T-helper 1 cell treated with Interleukin-12 subunit alpha and Interleukin-12 subunit beta and Interleukin-4 antibody, amounts not matched to agents 30 μg/mL and 1 μg/mL, for 36 hours (primary cell): Measurements from ENCODE around the gene IL17C.
A peak's percentile ranks its signal among the peaks of the same experiment; 100 is the strongest.

ENCODE experiments used
- H3K27ac Mint-ChIP-seq: one replicate; pipeline ENCODE4 v1.8.0; 2021; ENCODE audit warnings: mild to moderate bottlenecking, mixed read lengths
- H3K27me3 Mint-ChIP-seq: one replicate; pipeline ENCODE4 v1.8.0; 2021; ENCODE audit warnings: low read depth, mixed read lengths
- H3K36me3 Mint-ChIP-seq: one replicate; pipeline ENCODE4 v1.8.0; 2021; ENCODE audit warnings: low read depth, mixed read lengths
- H3K4me1 Mint-ChIP-seq: one replicate; pipeline ENCODE4 v1.8.0; 2021; ENCODE audit warnings: low read depth, mixed read lengths
- H3K4me3 Mint-ChIP-seq: one replicate; pipeline ENCODE4 v1.8.0; 2021; ENCODE audit warnings: mild to moderate bottlenecking, moderate library complexity, mixed read lengths
- H3K9me3 Mint-ChIP-seq: one replicate; pipeline ENCODE4 v1.8.0; 2021; ENCODE audit warnings: mixed read lengths

Gene IL17C

DNA sequence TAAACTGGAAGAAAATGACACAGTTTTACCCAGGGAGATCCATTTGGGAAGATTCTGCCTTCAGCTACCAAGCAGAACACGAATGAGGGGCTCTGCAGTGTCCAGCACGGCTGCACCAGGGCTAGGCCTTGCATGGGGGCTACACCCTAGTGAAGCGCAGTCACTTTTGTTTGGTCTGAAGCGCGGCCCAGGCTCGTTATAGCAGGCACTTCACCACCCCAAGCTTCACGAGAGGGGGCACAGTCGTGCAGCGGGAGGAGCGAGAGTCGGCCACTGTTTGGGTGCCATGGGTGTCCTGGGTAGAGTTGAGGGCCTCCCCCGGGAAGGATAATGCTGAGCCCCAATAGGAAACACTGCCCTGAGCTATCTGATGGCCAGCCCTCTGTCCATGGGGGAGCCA is 21.6 kb upstream of the IL17C start:
- Mint-ChIP-seq H3K27ac (no peak overlapping the region), H3K9me3 (no peaks in the 10 kb centered on the region), H3K4me3 (no peak overlapping the region), H3K36me3 (peaks cover 13% of the 10 kb centered on the region), H3K4me1 (peaks cover 21% of the 10 kb centered on the region), H3K27me3 (no peaks in the 10 kb centered on the region)

DNA sequence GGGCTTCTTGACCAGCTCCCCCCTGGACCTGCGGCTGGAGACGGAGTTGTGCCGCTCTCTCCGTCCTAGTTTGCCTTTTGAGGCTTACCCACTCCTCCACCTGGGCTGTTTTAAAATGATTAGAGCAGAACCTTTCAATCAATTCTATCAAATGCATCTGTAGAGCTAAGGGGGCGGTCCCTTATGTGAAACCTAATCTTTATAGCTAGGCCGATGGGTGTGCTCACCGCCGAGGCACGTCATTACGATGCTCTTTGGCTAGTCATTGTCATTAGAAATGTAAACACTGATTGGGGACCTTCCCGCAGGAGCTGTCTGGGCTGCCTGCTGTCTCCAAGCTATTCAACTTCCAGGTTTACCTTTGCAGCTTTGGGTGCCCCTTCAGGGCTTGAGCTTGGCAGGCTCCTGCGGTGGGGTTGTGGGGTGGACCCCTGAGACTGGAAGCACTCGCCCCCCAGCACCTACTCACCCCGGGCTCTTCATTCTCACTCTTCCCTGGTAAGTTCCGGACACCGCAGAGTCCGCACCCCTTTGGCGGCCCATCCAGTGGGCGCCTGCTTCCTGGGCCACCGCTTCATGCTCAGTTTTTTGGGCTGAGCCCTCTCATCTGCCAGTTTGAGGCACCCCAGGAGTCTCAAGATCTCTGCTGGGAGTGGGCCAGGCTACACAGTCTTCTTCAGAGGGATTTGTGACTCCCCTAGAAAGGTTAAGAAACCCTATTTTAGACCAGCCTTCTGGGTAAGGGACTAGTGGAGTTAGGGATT is 20.9 kb upstream of the IL17C start:
- Mint-ChIP-seq H3K9me3 (no peaks in the 10 kb centered on the region), H3K27me3 (no peaks in the 10 kb centered on the region), H3K4me1 (peaks cover 21% of the 10 kb centered on the region), H3K27ac (no peak overlapping the region), H3K4me3 (no peak overlapping the region), H3K36me3 (peaks cover 17% of the 10 kb centered on the region)

DNA sequence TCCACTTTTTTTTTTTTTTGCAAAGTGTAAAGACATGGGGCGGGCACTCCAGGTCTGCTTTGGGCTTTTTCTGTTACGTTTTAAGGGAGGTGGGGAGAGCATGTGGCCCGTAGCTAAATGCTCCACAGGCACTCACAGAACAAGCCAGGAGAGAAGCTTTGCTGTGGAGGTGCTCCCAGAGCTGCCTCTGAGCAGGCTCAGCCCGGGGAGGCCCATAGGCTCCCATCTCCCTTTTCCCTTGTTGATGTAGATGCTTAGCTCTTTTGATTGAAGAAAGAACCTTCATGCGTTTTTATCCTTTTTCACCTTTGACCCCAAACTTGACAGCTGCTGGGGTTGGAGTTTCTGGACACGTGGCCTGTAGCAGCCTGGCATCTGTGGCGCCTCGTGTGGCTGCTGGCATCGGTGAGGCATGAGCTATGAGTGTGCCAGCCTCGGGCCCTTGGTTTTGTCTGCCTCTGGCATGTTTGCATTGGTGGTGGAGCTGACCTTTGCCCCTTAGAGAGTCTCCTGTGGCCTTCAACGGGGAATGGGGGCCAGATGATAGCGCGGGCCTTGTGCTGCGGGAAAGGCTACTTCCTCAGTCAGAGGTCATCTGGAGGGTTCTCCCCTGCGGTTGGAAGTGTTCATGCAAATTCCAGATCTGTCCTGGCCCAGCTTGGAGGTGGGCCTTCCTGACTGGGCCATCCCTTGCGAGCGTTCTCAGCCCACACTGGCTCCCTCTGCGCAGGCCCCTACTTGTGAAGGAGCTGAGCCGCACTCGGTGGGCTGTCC is 20.0 kb upstream of the IL17C start:
- Mint-ChIP-seq H3K9me3 (no peaks in the 10 kb centered on the region), H3K27me3 (no peaks in the 10 kb centered on the region), H3K4me1 (peaks cover 21% of the 10 kb centered on the region), H3K27ac (peak overlapping the region; percentile 75), H3K4me3 (no peak overlapping the region), H3K36me3 (peaks cover 18% of the 10 kb centered on the region)

DNA sequence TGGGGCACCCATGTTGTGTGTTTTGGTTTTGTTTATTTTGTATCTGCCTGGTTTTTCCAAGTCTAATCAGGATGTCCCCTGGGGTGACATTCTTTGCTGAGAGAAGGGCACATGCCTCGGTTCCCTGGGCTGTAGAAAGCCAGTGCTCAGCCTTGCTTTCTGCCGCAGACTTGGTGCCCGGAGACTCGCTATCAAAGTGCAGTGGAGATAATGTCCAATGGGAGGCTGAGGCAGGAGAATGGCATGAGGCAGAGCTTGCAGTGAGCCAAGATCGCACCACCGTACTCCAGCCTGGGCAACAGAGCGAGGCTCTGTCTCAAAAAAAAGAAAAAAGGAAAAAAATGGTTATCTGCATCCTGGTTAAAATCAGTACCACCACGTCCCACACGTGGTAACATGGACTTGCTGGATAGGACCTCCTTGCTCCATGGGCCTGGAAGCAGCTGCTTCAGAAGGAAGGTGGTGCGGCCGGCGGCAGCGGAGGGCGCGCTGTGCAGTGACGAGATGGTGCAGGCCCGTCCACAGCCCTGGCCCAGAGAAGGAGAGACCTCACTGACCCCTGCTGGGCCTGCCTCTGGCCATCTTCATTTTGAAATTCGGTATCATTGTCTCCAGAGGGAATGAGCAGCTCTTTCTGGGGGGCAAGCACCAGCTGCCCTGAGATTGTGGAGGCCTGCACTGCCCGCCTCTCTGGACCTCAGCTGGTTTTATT is 19.3 kb upstream of the IL17C start:
- Mint-ChIP-seq H3K27ac (peak overlapping the region; percentile 83), H3K36me3 (peaks cover 17% of the 10 kb centered on the region), H3K4me1 (peaks cover 19% of the 10 kb centered on the region), H3K9me3 (no peaks in the 10 kb centered on the region), H3K4me3 (no peak overlapping the region), H3K27me3 (no peaks in the 10 kb centered on the region)

DNA sequence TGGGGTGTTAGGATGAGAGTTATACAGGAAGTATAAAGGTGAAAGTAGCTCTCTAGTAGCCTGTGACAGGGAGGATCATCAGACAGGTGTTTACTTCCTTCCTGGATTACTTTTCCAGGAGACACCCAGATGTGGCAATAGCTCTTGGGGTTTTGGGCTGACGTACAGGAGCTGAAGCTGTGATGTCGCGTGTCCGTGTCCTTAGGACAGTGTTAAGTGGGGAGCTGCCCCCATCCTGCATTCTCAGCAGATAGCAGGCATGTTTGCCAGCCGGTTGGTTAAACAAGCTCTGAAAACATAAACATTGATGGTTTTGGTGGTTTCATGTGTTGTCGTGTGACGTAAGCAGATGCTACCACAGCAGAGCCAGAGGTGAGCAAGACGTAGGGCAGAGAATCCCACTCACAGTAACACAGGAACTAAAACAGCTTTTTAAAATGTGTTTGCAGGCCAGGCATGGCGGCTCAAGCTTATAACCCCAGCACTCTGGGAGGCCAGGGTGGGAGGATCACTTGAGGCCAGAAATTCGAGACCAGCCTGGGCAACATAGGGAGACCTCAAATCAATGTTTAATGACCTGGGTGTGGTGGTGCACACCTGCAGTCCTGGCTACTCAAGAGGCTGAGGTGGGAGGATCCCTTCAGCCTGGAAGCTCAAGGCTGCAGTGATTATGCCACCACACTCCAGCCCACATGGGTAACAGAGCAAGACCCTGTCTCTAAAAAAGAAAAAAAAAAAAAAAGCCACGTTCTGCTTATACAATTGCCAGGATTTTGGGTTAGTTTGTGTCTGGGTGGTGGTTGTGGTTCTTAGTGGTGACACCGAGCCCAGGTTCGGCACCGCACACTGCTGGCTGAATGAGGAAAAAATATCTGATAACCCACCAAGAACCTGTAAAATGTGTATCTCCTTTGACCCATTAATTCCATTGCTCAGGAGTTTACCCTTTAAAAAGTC is 18.2 kb upstream of the IL17C start:
- H3K9me3 Mint-ChIP-seq, result no peaks in the 10 kb centered on the region
- H3K36me3 Mint-ChIP-seq, result peaks cover 16% of the 10 kb centered on the region
- peak overlapping the region; percentile 83 for H3K27ac Mint-ChIP-seq
- peaks cover 19% of the 10 kb centered on the region for H3K4me1 Mint-ChIP-seq
- peak overlapping the region; percentile 30 for H3K4me3 Mint-ChIP-seq
- H3K27me3 Mint-ChIP-seq, result no peaks in the 10 kb centered on the region

DNA sequence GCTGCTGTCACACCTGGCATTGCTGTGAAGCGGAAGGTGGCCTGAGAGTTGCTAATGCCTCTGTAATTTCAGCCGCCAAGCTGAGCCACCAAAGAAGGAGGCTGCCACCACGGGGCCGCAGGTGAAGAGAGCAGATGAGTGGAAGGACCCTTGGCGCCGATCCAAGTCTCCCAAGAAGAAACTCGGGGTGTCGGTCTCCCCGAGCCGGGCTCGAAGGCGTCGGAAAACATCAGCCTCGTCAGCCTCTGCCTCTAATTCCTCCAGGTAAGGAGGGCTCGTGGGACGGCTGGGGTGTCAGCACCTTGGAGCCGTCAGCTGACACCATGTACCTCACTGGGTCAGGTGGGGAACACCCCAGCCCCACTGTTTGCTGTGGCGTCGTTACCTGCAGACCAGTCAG is 16.2 kb upstream of the IL17C start:
- Mint-ChIP-seq H3K9me3 (no peaks in the 10 kb centered on the region), H3K36me3 (peaks cover 19% of the 10 kb centered on the region), H3K27ac (no peak overlapping the region), H3K4me3 (no peak overlapping the region), H3K4me1 (peaks cover 19% of the 10 kb centered on the region), H3K27me3 (no peaks in the 10 kb centered on the region)

DNA sequence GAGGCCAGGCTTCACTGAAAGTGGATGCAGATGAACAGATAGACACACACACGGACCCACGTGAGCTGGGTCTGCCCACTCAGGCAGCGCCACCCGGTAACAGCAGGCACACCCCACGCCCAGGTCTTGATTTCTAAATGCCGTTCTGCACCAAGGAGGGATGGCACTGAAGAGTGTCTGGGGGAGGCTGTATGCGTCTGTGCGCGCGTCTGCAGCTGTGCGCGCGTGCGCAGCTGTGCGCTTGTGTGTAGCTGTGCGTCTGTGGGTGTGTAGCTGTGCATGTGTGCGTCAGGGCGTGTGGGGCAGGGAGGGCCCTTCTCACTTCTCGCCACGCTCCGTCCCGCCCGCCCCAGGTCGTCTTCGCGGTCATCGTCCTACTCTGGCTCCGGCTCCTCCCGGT is 15.5 kb upstream of the IL17C start:
- peaks cover 24% of the 10 kb centered on the region for H3K36me3 Mint-ChIP-seq
- no peak overlapping the region for H3K27ac Mint-ChIP-seq
- no peaks in the 10 kb centered on the region for H3K9me3 Mint-ChIP-seq
- peaks cover 21% of the 10 kb centered on the region for H3K4me1 Mint-ChIP-seq
- H3K4me3 Mint-ChIP-seq, result no peak overlapping the region
- no peaks in the 10 kb centered on the region for H3K27me3 Mint-ChIP-seq

DNA sequence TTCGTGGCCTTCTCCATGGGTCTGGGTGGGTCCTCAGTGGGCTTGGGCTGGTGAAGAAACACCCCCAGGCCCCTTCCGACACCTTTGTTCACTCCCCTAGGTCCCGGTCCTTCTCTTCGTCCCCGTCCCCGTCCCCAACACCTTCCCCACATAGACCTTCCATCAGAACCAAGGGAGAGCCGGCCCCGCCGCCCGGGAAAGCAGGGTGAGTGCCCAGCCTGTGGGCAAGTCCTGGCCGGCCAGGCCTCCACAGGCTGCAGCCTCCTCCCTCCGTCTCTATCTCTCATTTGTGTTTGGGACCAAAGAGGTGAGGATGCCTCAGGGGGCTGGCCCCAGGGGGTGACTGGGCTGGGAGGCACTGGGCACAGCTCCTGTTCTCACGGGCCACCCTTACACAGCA is 14.5 kb upstream of the IL17C start:
- H3K27ac Mint-ChIP-seq, result no peak overlapping the region
- peaks cover 23% of the 10 kb centered on the region for H3K36me3 Mint-ChIP-seq
- no peak overlapping the region for H3K4me3 Mint-ChIP-seq
- peaks cover 17% of the 10 kb centered on the region for H3K4me1 Mint-ChIP-seq
- no peaks in the 10 kb centered on the region for H3K9me3 Mint-ChIP-seq
- H3K27me3 Mint-ChIP-seq, result no peaks in the 10 kb centered on the region

DNA sequence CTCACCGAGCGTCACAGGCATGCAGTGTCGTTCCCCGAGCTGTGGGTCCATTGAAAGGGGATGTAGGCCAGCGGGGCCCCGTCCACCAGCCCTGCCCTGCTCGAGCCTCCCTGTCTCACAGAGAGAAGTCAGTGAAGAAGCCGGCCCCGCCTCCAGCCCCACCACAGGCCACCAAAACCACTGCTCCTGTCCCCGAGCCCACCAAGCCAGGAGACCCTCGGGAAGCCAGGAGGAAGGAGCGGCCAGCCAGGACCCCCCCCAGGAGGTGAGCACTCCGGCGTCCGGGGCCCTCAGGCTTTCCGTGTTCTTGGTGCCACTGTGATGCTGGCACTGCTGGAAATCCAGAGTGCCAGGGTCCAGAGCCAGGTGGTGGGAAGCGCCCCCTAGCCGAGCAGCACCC is 13.9 kb upstream of the IL17C start:
- no peak overlapping the region for H3K4me3 Mint-ChIP-seq

DNA sequence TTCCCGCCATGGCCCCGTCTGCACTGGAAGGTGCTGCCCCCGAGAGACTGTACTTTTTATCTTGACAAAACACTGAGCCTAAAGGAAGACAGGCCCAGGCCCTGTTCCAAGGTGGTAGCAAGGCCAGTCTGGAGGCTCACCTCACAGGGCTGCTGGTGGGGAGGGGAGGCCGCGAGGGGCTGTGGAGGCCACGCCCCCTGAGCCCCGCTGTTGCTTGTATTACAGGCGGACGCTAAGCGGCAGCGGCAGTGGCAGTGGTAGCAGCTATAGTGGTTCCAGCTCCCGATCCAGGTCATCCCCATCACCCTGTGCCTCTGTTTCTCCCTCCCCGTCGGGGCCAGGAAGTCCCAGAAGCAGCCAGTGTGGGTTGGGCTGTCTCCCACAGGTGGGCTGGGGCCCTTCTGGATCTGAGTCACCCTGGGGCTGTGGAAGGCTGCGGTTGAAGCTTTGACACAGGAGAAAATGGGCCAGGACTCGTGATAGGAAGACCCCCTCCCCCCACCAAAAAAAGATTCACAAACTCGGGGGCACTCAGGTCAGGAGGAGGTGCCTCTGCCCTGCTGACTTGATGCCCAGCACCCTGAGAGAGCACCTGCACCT is 13.3 kb upstream of the IL17C start:
- H3K9me3 Mint-ChIP-seq, result no peaks in the 10 kb centered on the region
- no peak overlapping the region for H3K4me3 Mint-ChIP-seq
- H3K36me3 Mint-ChIP-seq, result peaks cover 23% of the 10 kb centered on the region
- no peak overlapping the region for H3K27ac Mint-ChIP-seq
- H3K4me1 Mint-ChIP-seq, result peaks cover 7% of the 10 kb centered on the region
- H3K27me3 Mint-ChIP-seq, result no peaks in the 10 kb centered on the region

More for the DNA sequence above, 13.9 kb upstream of the IL17C start:
- H3K27ac Mint-ChIP-seq, result no peak overlapping the region
- peaks cover 22% of the 10 kb centered on the region for H3K36me3 Mint-ChIP-seq
- no peaks in the 10 kb centered on the region for H3K27me3 Mint-ChIP-seq
- H3K4me1 Mint-ChIP-seq, result peaks cover 13% of the 10 kb centered on the region
- H3K9me3 Mint-ChIP-seq, result no peaks in the 10 kb centered on the region

DNA sequence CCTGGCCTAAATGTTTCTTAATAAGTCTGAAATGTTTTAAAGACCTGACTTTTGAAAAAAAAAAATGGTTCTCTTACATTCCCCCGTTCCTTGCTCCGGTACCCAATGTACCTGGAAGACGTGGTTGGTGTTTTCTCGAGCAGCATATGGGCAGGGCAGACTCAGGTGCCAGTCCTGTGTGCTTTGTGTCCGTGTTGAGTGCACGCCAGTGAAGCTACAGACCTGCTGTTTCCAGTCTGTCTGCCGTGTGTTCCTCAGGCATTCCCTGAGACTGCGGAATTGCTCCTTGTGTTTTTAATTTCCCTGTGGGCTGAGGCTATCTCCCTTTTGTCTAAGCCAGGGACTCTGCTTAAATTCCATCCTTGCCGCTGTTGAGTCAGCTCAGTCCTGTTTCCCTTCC is 11.7 kb upstream of the IL17C start:
- Mint-ChIP-seq H3K9me3 (no peaks in the 10 kb centered on the region), H3K4me3 (no peak overlapping the region), H3K36me3 (peaks cover 27% of the 10 kb centered on the region), H3K27me3 (no peaks in the 10 kb centered on the region), H3K27ac (no peak overlapping the region), H3K4me1 (peaks cover 1% of the 10 kb centered on the region)

DNA sequence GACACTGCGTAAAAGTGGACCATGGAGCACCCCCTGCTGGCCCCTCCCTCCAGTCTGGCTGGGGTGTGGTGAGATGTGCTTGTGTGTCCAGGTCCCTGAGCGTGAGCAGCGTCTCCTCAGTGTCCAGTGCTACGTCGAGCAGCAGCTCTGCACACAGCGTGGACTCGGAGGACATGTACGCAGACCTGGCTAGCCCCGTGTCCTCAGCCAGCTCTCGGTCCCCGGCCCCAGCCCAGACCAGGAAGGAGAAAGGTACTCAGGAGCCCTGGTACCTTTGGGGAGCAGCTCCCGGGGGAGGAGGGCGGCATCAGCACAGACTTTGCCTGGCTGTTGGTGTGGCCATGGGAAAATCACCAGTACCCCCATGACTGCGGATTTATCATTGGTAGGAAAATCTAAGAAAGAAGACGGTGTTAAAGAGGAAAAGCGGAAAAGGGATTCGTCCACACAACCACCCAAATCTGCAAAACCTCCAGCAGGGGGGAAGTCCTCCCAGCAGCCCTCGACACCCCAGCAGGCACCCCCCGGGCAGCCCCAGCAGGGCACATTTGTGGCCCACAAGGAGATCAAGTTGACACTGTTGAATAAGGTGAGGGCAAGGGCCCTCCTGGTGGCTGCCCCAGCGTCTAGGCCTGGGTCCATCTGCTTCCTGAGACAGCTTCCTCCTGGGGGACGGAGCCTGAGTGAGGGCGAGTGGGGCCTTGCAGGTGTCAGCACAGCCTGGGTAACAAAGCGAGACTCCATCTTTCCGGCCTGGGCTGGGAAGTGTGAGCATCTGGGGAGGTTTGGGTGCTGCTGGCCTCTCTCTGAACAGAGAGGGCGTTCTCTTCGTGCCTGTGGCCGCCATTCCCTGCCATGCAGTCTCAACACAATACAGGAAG is 10.6 kb upstream of the IL17C start:
- Mint-ChIP-seq H3K36me3 (peaks cover 27% of the 10 kb centered on the region), H3K27me3 (no peaks in the 10 kb centered on the region), H3K4me1 (peaks cover 1% of the 10 kb centered on the region), H3K27ac (no peak overlapping the region), H3K9me3 (no peaks in the 10 kb centered on the region), H3K4me3 (no peak overlapping the region)

DNA sequence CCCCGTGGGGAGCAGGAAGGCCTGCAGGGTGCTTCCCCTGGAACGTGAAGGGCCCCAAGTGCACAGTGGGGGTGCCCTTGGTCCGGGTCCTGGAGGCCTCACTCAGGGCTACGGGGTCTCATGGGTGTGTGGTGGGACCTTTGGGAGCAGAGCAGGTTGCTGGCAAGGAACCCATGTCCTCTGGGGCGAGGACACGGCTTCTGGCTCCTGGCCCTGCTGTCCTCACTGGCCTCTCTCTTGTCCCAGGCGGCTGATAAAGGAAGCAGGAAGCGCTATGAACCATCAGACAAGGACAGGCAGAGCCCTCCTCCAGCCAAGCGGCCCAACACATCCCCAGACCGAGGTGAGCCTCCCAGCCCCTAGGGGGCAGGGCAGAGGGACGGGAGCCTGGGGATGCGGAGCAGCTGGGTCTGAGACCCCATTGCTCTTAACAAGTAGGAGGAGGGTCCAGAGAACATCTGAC is 9.8 kb upstream of the IL17C start:
- Mint-ChIP-seq H3K36me3 (peaks cover 21% of the 10 kb centered on the region), H3K27ac (no peak overlapping the region), H3K4me3 (no peak overlapping the region), H3K27me3 (no peaks in the 10 kb centered on the region), H3K9me3 (no peaks in the 10 kb centered on the region), H3K4me1 (peaks cover 1% of the 10 kb centered on the region)
